Measurements from ENCODE around the gene ZBTB7C.
A peak's percentile ranks its signal among the peaks of the same experiment; 100 is the strongest.

The ZBTB7C gene

DNA sequence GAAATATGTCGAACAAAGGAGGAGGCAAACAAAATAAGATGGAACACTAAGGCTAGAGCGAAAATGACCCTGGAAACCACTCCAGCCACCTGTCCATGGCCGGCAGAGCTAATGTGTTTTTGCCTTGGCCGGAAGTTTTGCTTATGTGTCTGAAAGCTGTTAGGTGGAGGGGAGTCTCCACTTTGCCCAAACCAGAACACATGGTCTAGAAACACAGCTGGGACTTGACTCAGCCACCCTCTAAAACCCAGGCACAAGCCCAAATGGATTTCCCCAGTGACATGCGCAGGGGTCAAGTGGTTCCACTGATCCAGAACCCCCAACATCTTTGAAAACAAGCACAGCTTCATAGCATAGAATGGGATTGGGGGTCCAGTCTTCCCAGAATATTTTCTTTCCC, 159.3 kb downstream of the ZBTB7C start:
- no peak for DNase-seq
- CTCF ChIA-PET, result no interaction called here
- no peaks in the 10 kb centered on the region for H3K36me3 Mint-ChIP-seq
- H3K4me1 Mint-ChIP-seq, result no peaks in the 10 kb centered on the region
- H3K4me3 Mint-ChIP-seq, result no peak overlapping the region
- no peak overlapping the region for H3K27ac Mint-ChIP-seq
- H3K27me3 Mint-ChIP-seq, result peaks cover 30% of the 10 kb centered on the region
- H3K9me3 Mint-ChIP-seq, result no peaks in the 10 kb centered on the region

DNA sequence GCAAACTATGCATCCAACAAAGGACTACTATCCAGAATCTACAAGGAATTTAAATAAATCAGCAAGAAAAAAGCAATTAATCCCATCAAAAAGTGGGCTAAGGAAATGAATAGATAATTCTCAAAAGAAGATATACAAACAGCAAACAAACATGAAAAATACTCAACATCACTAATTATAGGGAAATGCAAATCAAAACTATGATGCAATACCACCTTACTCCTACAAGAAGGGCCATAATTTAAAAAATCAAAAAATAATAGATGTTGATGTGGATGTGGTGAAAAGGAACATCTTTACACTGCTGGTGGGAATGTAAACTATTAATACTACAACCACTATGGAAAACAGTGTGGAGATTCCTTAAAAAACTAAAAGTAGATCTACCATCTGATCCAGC, 164.7 kb downstream of the ZBTB7C start:
- Mint-ChIP-seq H3K9me3 (peaks cover 3% of the 10 kb centered on the region), H3K27ac (no peak overlapping the region), H3K36me3 (peaks cover 4% of the 10 kb centered on the region), H3K4me3 (no peak overlapping the region), H3K27me3 (peaks cover 34% of the 10 kb centered on the region), H3K4me1 (no peaks in the 10 kb centered on the region)
- CTCF ChIA-PET, result no interaction called here
- no peak for DNase-seq

DNA sequence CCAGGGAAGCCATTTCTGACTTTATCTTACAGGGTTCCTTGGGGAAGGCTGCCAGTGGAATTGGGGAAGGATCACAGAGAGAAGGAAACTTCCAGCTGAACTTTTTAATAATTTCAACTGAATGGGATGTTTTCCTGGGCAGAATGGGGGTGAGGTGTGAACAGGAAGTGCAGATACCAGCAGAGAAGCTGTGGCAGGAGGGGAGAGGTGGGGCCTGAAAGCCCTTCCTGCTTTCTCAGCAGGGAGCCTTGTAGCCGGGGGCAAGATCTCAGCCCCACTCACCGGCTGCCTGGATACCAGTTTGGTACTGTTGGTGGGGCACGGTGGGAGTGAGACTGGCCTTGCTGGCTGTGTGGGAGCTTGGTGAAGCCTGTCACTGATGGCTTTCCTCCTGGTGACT, 170.5 kb downstream of the ZBTB7C start:
- peaks cover 6% of the 10 kb centered on the region for H3K36me3 Mint-ChIP-seq
- CTCF ChIA-PET, result no interaction called here
- H3K27ac Mint-ChIP-seq, result peak overlapping the region; percentile 72
- peaks cover 7% of the 10 kb centered on the region for H3K9me3 Mint-ChIP-seq
- DNase-seq, result no peak
- H3K4me3 Mint-ChIP-seq, result no peak overlapping the region
- H3K4me1 Mint-ChIP-seq, result peaks cover 15% of the 10 kb centered on the region
- H3K27me3 Mint-ChIP-seq, result peaks cover 59% of the 10 kb centered on the region

DNA sequence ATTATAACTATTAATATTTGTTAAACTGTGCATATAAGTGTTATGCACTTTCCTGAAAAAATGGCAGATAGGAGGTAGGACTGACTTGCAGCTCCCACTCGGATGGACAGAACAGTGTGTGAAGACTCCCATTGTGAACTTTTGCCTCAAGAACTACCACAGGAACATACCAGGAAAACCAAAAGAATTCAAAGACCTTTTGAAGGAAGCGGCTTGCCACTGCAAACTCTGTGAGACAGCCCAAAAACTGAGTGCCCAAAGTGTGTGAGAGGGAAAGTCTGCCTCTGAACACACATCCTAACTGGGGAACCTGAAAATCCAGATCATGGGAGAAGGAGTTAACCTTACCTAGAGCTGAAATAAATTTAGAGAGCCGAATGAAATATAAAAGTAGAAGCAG, 171.0 kb downstream of the ZBTB7C start:
- Mint-ChIP-seq H3K27me3 (peaks cover 61% of the 10 kb centered on the region), H3K9me3 (peaks cover 7% of the 10 kb centered on the region), H3K4me1 (peaks cover 15% of the 10 kb centered on the region), H3K36me3 (peaks cover 6% of the 10 kb centered on the region), H3K4me3 (no peak overlapping the region), H3K27ac (peak overlapping the region; percentile 72)
- DNase-seq, result no peak
- CTCF ChIA-PET, result interaction anchor here (0.6 kb wide), 1 partner anchor 454 kb away, joined by 6 read pairs; no protein-coding TSS in a partner anchor

DNA sequence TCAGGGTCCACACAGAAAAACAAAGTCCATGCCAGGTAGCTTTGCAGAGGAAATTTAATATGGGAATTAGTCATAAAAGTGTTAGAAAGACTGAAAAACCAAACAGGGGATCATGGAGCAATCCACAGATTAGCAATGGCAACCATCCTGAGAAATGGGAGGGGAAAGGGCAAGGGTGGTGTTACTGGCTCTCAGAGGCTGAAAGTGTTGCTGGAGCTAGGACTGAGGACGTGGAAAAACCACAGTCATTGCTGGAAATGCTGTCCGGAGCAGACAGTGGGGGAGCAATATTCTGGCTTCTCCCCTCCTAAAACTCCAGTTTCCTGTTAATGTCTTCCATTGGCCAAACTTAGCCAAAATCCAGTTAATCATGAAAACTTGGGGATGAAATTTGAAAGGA, 172.4 kb downstream of the ZBTB7C start:
- Mint-ChIP-seq H3K4me1 (peaks cover 15% of the 10 kb centered on the region), H3K27me3 (peaks cover 59% of the 10 kb centered on the region), H3K36me3 (peaks cover 6% of the 10 kb centered on the region), H3K27ac (no peak overlapping the region), H3K4me3 (no peak overlapping the region), H3K9me3 (peaks cover 7% of the 10 kb centered on the region)
- CTCF ChIA-PET, result no interaction called here
- no peak for DNase-seq

DNA sequence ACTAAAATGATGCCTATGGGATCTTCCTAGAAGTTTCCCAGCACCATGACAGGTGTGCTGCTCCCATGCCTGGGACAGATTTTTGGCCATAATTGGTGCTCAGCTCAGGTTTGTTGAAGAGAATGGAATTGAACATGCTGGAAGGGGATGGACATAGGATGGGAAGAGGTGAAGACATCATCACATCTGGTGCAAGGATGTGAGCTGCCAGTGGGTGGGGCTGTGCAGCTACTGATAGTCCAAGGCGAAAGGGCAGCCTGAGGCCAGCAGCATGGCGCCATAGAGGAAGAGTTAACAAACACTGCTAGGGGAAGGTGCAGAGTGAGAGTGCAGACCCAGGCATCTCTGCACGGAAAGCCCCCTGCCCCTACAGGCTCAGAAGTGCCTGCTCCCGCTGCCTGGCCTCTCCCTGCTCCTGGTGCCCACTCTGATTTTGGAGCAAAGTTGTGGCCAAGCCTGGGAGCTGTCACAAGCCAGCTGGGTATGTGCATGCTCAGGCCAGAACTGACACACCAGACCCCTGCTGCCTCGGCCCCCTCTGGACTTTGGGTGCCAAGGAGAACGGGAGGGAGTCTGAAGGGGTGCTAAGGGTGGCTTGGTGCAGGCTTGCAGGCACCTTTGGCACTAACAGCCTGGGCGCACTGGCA, 178.6 kb downstream of the ZBTB7C start:
- Mint-ChIP-seq H3K27ac (no peak overlapping the region), H3K27me3 (peaks cover 29% of the 10 kb centered on the region), H3K4me1 (peaks cover 40% of the 10 kb centered on the region), H3K4me3 (no peak overlapping the region), H3K36me3 (no peaks in the 10 kb centered on the region), H3K9me3 (no peaks in the 10 kb centered on the region)
- CTCF ChIA-PET, result interaction anchor here (0.6 to 4.1 kb wide), 6 partner anchors 12 to 256 kb away, joined by 3 to 21 read pairs (median 3); no protein-coding TSS in a partner anchor
- peak; percentile 49 for DNase-seq

DNA sequence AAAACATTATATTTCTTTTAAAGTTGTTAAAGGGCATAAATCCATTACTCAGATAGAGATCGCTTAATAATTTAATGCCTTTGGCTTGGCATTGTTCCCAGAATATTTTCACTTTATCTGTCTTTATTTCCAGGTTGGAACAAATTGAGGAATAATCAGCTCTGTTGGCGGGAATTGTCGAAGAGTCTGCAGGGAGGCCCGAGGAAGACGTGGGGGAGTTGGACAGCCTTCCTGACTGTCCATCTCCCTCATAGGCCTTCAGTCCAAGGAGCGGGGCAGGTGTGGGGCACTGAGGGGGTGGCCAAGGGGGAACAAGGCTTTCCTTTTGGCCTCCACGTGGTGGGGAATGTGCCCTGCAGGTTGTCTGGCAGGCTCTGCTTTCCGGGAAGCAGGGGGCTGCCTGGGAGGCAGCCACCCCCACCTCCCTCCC, 179.6 kb downstream of the ZBTB7C start:
- peaks cover 44% of the 10 kb centered on the region for H3K4me1 Mint-ChIP-seq
- peaks cover 27% of the 10 kb centered on the region for H3K27me3 Mint-ChIP-seq
- H3K9me3 Mint-ChIP-seq, result no peaks in the 10 kb centered on the region
- H3K27ac Mint-ChIP-seq, result peak overlapping the region; percentile 84
- H3K4me3 Mint-ChIP-seq, result no peak overlapping the region
- no peak for DNase-seq
- CTCF ChIA-PET, result interaction anchor here (1.0 to 4.1 kb wide), 2 partner anchors 216 to 225 kb away, joined by 4 to 21 read pairs; no protein-coding TSS in a partner anchor
- no peaks in the 10 kb centered on the region for H3K36me3 Mint-ChIP-seq

DNA sequence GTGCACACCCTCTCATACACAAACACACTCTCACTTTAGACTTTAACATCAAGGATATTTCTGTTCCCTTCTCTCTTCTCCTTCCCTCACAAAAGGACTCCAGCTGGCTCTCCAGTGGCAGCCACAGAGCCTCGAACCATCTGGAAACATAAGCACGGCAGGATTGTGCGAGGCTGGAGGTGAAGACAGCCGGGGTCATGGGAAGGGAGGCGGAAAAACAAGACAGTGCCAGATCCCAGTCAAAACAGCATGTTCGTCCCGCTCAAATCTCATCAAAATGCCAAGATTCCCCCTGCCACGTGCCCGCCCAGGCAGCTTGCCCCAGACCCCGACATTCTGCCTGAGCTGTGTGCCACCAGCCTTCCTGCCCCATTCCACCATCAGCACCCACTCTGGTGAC, 180.3 kb downstream of the ZBTB7C start:
- no peak for DNase-seq
- Mint-ChIP-seq H3K36me3 (no peaks in the 10 kb centered on the region), H3K27me3 (peaks cover 25% of the 10 kb centered on the region), H3K4me1 (peaks cover 47% of the 10 kb centered on the region), H3K27ac (peak overlapping the region; percentile 84), H3K4me3 (no peak overlapping the region), H3K9me3 (no peaks in the 10 kb centered on the region)
- CTCF ChIA-PET, result interaction anchor here (4.1 kb wide), 1 partner anchor 217 kb away, joined by 21 read pairs; no protein-coding TSS in a partner anchor

DNA sequence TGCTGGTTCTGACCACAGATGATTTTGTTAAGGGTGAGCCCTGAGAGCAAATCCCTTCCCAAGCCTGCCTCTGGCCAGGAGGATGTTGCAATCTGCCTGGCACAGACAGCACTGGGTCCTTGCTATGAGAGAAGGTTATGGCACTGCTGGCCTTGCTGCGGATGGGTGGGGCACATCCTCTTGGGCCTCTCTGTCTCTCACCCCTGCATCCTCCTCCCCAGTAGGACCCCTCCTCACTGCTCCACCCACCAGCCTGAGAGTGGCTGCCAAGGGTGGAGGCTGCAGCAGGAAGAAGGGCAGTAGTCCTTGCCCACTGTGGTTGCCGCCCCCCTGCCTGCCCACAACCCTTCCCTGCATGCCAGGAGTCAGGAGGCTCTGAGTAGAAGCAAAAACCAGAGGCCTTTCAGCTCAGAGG, 180.9 kb downstream of the ZBTB7C start:
- peaks cover 19% of the 10 kb centered on the region for H3K27me3 Mint-ChIP-seq
- CTCF ChIA-PET, result no interaction called here
- no peaks in the 10 kb centered on the region for H3K9me3 Mint-ChIP-seq
- no peak overlapping the region for H3K4me3 Mint-ChIP-seq
- H3K27ac Mint-ChIP-seq, result peak overlapping the region; percentile 84
- peaks cover 47% of the 10 kb centered on the region for H3K4me1 Mint-ChIP-seq
- no peaks in the 10 kb centered on the region for H3K36me3 Mint-ChIP-seq
- DNase-seq, result peak; percentile 34

DNA sequence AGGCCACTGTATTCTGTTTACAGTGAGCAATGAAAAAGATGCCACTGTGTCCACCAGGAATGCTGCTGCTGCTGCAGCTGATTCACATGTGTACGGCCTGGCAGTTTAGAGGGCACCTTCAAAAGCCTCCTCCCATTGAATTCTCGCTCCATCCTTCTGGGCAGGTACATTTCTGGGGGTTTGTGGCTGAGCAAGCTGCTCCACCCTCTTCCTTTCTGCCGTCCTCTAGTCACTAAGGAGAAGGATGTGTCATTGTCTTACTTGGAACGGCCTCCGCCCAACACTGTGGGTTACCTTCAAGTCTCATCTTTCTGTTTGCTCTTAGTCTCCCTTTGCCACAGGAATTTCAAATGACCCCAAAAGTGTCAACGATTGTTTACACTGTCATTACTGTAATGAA, 182.0 kb downstream of the ZBTB7C start:
- peaks cover 47% of the 10 kb centered on the region for H3K4me1 Mint-ChIP-seq
- H3K4me3 Mint-ChIP-seq, result no peak overlapping the region
- peaks cover 14% of the 10 kb centered on the region for H3K27me3 Mint-ChIP-seq
- peak overlapping the region; percentile 84 for H3K27ac Mint-ChIP-seq
- H3K36me3 Mint-ChIP-seq, result no peaks in the 10 kb centered on the region
- DNase-seq, result peak; percentile 53
- H3K9me3 Mint-ChIP-seq, result no peaks in the 10 kb centered on the region
- CTCF ChIA-PET, result no interaction called here

DNA sequence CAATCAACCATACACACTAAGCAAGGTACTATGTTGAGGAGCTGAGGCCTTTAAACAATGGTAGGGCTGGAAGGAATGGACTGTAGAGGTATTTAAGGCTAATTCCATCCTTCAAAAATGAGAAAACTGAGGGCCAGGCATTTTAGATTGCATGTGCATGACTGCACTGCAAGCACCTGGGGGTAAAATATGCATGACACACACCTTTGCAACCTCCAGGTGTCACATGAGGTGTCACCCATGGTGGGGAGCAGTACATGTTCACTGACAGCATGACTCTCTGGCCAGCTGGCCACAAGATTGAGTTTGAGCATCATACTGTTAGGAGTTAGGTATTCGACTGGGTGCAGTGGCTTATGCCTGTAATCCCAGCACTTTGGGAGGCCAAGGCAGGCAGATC, 182.8 kb downstream of the ZBTB7C start:
- H3K27ac Mint-ChIP-seq, result peak overlapping the region; percentile 47
- no peak for DNase-seq
- H3K9me3 Mint-ChIP-seq, result no peaks in the 10 kb centered on the region
- no peaks in the 10 kb centered on the region for H3K36me3 Mint-ChIP-seq
- CTCF ChIA-PET, result no interaction called here
- H3K4me1 Mint-ChIP-seq, result peaks cover 47% of the 10 kb centered on the region
- peaks cover 7% of the 10 kb centered on the region for H3K27me3 Mint-ChIP-seq
- H3K4me3 Mint-ChIP-seq, result no peak overlapping the region

DNA sequence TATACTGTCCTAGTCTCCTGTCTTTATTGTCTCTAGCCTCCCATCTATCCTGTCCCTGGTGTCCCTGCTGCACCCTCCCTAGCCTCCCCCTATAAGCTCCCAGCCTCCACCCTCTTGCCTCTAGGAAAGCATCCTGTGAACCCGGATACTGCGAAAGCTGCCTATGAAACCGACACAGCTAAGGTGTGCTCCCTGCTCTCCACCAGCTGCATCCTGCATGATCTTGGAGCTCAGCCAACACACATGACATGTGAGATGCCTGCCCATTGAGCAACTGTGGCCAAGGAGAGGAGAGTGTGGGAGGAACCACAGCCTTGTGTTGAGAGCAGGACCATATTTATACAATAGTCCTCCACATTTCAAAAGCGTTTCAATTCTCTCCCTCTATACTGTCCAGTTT, 187.1 kb downstream of the ZBTB7C start:
- Mint-ChIP-seq H3K4me1 (peaks cover 21% of the 10 kb centered on the region), H3K4me3 (no peak overlapping the region), H3K36me3 (no peaks in the 10 kb centered on the region), H3K27me3 (peaks cover 10% of the 10 kb centered on the region), H3K9me3 (no peaks in the 10 kb centered on the region), H3K27ac (no peak overlapping the region)
- peak; percentile 58 for DNase-seq
- CTCF ChIA-PET, result no interaction called here

DNA sequence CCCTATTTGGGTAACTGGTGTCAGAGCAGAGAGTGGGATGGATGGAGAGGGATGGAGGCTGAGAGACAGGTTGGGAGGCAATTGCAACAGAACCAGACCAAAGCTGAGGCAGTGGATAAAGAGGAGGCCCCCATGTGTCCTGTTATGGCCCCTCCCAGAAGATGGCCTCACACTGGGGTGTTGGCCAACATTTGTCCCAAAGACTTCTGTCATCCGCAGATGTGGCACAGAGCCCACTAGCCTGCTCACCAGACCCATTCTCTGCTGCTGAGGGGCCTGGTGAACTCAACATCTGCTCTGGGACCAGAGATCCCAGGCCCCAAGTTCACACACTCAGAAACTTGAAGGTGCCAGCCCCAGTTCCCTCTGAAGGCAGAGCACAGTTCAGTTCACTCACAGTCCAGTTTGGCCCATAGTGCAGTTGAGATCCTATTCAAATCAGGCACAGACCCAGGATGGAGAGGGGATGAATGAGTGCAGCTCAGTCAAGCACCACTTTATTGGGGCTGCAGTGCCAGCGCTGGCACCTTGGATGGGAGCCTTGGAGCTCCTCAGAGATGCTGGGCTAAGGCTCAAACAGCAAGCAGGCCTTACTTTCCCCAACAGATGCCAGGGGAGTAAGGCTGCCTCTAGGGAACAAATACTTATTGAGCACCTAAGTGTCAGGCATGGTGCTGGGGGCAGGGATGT, 189.2 kb downstream of the ZBTB7C start:
- Mint-ChIP-seq H3K4me1 (peaks cover 7% of the 10 kb centered on the region), H3K27ac (no peak overlapping the region), H3K27me3 (peaks cover 18% of the 10 kb centered on the region), H3K36me3 (no peaks in the 10 kb centered on the region), H3K4me3 (no peak overlapping the region), H3K9me3 (no peaks in the 10 kb centered on the region)
- CTCF ChIA-PET, result no interaction called here
- no peak for DNase-seq

DNA sequence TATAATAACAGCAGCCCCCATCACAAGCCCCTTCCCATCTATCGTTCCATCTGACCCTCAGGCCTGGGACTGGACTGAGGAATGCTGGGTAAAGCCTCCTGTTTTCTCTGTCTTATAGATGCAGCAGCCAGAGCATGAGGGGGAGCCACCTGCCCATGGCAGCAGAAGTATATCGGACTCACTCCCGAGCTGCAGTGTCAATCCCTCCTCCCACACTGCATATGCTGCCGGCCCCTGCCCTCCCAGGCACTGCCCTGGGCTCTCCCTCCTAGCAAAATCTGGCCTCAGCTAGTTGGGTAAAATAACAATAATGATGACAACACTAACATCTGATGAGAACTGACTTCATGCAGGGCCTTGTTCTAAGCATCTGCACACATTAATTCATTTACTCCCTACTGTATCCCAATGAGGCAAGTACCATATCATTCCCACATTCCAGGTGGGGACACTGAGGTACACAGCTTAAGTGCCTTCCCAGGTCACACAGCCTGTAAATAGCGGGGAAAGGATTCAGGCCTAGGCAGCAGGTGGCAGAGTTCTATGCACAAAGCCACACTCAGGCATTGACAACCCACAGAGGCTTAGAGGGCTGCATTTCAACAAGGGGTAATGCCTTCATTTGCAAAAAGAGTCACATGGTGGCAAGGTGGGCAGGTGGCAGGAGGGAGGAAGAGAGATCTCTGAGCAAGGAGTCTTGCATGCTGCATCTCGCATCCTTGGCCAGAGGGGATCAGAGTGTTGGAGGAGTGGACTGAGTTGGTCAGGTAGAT, 190.0 kb downstream of the ZBTB7C start:
- CTCF ChIA-PET, result interaction anchor here (1.2 kb wide), 1 partner anchor 12 kb away, joined by 3 read pairs; no protein-coding TSS in a partner anchor
- Mint-ChIP-seq H3K36me3 (no peaks in the 10 kb centered on the region), H3K4me1 (peaks cover 6% of the 10 kb centered on the region), H3K4me3 (no peak overlapping the region), H3K27ac (no peak overlapping the region), H3K9me3 (no peaks in the 10 kb centered on the region), H3K27me3 (peaks cover 18% of the 10 kb centered on the region)
- DNase-seq, result no peak

Measured in activated naive CD4-positive, alpha-beta T cell treated with anti-CD3 and anti-CD28 coated beads, Interleukin-2, amount 10 ng/mL, durations not matched to agents 7 days and 5 days (primary cell).